Common myeloid progenitor, CD34-positive (primary cell): ENCODE measurements around the gene JAG2.

Experiments used
- CTCF ChIA-PET: fragments of 350-600 bp; sonication (Branson Sonifier 250); formaldehyde crosslinking; loops from one replicate; lab custom pipeline; 2021; ENCODE audit warnings: antibody characterized with exemption; lab: Charles Lee
- POLR2A ChIA-PET: fragments of 350-600 bp; sonication (Branson Sonifier 250); formaldehyde crosslinking; loops from one replicate; lab custom pipeline; 2021; ENCODE audit warnings: antibody characterized with exemption; lab: Charles Lee
- DNase-seq, 3 donors: peaks; one replicate each; pipeline versions ENCODE4 v3.0.0 to v3.0.0-alpha.2; 2013
- H3K27ac ChIP-seq, 2 experiments: 1 replicate in 1 of 2; 2 replicates in 1 of 2; pipeline ENCODE4 v1.7.0; 2013; ENCODE audit warnings: inconsistent platforms in 2 of 2, low read length in 2 of 2, mild to moderate bottlenecking in 2 of 2, low read depth in 1 of 2, moderate library complexity in 1 of 2; ENCODE audit not compliant: severe bottlenecking in 2 of 2, insufficient read depth in 1 of 2, poor library complexity in 1 of 2
- H3K27me3 ChIP-seq, 5 experiments: replicated peaks in 2 of 5; 1 replicate in 3 of 5; 2 replicates in 2 of 5; pipeline versions ENCODE4 v1.6.1 to v1.7.0; 2013; ENCODE audit warnings: low read length in 4 of 5, mild to moderate bottlenecking in 2 of 5, moderate library complexity in 2 of 5, inconsistent platforms in 1 of 5; ENCODE audit not compliant: insufficient read depth in 5 of 5, control insufficient read depth in 4 of 5
- H3K36me3 ChIP-seq, 4 experiments: 1 replicate in 2 of 4; 2 replicates in 2 of 4; pipeline versions ENCODE4 v1.6.1 to v1.7.0; 2013; ENCODE audit warnings: low read length in 3 of 4, control low read depth in 1 of 4, mild to moderate bottlenecking in 1 of 4; ENCODE audit not compliant: control insufficient read depth in 4 of 4, insufficient read depth in 4 of 4
- H3K4me1 ChIP-seq, 4 experiments: 1 replicate in 3 of 4; 2 replicates in 1 of 4; pipeline versions ENCODE4 v1.6.1 to v1.7.1; 2013; ENCODE audit warnings: low read length in 3 of 4, mild to moderate bottlenecking in 3 of 4, control low read depth in 1 of 4, inconsistent platforms in 1 of 4, moderate library complexity in 1 of 4; ENCODE audit not compliant: control insufficient read depth in 4 of 4, insufficient read depth in 4 of 4; ENCODE audit errors: control extremely low read depth in 1 of 4
- H3K4me3 ChIP-seq, 7 experiments: 1 replicate in 4 of 7; 2 replicates in 3 of 7; pipeline versions ENCODE4 v1.5.1 to v1.7.0; 2013; ENCODE audit warnings: mild to moderate bottlenecking in 7 of 7, low read length in 6 of 7, moderate library complexity in 6 of 7, inconsistent platforms in 2 of 7, low read depth in 2 of 7, control low read depth in 1 of 7; ENCODE audit not compliant: insufficient read depth in 4 of 7, control insufficient read depth in 1 of 7; ENCODE audit errors: extremely low read depth in 1 of 7
- H3K9me3 ChIP-seq, 5 experiments: 1 replicate in 4 of 5; 2 replicates in 1 of 5; pipeline versions ENCODE4 v1.6.1 to v1.7.1; 2013; ENCODE audit warnings: low read length in 4 of 5, mild to moderate bottlenecking in 2 of 5, inconsistent platforms in 1 of 5, low read depth in 1 of 5, moderate library complexity in 1 of 5; ENCODE audit not compliant: control insufficient read depth in 4 of 5, insufficient read depth in 2 of 5; ENCODE audit errors: control extremely low read depth in 1 of 5
- WGBS: methylation state at CpG from one replicate; pipeline ENCODE4 v1.1.5; 2013; ENCODE audit not compliant: insufficient coverage; 5-methylcytosine and 5-hydroxymethylcytosine counted together

Gene JAG2

GRCh38 chr14:105151838-105152793 lies 16.5 kb downstream of the JAG2 start:
- ChIA-PET POLR2A (interaction anchor here (0.7 kb wide), 1 partner anchor 71 kb away, joined by 3 read pairs; no protein-coding TSS in a partner anchor), CTCF (interaction anchor here (1.3 kb wide), 1 partner anchor 13 kb away, joined by 3 read pairs; no protein-coding TSS in a partner anchor)
- Histone ChIP-seq H3K27ac (no peak overlapping the region), H3K36me3 (no peaks in the 10 kb centered on the region), H3K27me3 (no peaks in the 10 kb centered on the region), H3K4me1 (peaks cover 0 to 7% (median 4%) of the 10 kb centered on the region in 4 experiments), H3K4me3 (no peak overlapping the region), H3K9me3 (no peaks in the 10 kb centered on the region)
- no peak for DNase-seq
- WGBS: 96% methylated on average over 36 of the region's 44 CpGs

DNA sequence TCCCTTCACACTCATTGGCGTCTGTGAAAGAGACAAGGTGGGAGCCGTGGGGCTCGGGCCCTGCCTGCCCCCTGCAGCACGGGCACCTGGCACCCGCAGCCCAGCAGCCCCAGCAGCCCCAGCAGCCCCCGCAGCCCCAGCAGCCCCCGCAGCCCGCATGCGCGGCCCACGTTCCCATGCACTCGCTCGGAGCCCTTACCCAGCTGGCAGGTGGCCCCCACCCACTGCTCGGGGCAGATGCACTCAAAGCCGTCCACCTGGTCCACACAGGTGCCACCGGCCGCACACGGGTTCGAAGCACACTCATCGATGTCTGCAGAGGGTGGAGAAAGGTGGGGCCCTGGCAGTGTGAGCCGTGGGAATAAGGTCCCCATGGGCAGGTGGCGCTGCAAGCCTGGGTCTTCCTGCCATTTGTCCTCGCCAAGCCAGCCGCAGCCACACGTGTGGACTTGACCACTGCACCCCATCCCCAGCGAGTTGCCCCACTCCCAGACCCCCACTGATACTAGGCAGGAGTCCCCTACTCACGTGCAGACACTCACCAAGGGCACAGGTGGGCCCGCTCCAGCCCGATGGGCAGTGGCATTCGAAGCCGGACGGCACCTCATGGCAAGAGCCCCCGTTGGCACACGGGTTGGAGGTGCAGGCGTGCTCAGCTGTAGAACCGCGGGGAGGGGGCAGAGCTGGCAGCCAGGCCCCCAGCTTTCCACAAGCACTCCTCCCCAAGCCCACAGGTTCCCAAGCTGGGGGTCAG lies 17.3 kb downstream of the JAG2 start:
- Histone ChIP-seq H3K36me3 (no peaks in the 10 kb centered on the region), H3K4me1 (peaks cover 0 to 7% (median 4%) of the 10 kb centered on the region in 4 experiments), H3K9me3 (no peaks in the 10 kb centered on the region), H3K4me3 (no peak overlapping the region), H3K27me3 (no peaks in the 10 kb centered on the region), H3K27ac (no peak overlapping the region)
- DNase-seq: no peak
- POLR2A ChIA-PET: interaction anchor here (0.7 kb wide), 1 partner anchor 70 kb away, joined by 3 read pairs; no protein-coding TSS in a partner anchor
- 91% methylated on average over 28 of the region's 37 CpGs for WGBS
- CTCF ChIA-PET: no interaction called here

DNA sequence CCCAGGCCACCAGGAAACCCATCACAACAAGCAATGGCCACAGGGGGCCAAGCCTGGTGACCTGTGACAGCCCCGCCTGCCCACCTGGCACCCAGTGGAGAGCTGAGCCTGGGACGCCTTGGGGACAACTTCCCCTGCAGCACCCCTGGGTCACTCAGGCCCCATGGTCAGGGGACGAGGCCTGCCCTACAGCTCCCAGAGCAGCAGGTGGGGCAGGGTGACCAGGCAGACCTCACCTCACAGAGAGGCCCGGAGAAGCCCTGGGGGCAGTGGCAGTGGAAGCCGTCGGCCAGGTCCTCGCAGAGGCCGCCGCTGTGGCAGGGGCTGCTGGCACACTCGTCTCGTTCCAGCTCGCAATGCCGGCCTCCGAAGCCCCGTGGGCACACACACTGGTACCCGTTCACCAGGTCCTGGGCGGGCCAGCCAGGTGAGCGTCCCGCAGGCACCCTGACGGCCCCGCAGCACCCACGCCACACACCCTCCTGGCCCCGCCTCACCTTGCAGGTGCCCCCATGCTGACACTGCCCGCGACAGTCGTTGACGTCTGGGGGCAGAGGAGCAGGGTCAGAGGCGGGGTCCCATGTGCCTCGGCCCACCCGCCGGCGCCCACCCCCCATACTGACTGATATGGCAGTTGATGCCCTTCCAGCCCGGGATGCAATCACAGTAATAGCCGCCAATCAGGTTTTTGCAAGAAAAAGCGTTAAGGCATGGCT lies 18.1 kb downstream of the JAG2 start:
- Histone ChIP-seq H3K4me3 (no peak overlapping the region), H3K36me3 (no peaks in the 10 kb centered on the region), H3K27ac (no peak overlapping the region), H3K4me1 (peaks cover 0 to 7% (median 4%) of the 10 kb centered on the region in 4 experiments), H3K9me3 (no peaks in the 10 kb centered on the region), H3K27me3 (no peaks in the 10 kb centered on the region)
- ChIA-PET CTCF (no interaction called here), POLR2A (no interaction called here)
- 93% methylated on average over 35 of the region's 35 CpGs for WGBS
- DNase-seq: no peak

DNA sequence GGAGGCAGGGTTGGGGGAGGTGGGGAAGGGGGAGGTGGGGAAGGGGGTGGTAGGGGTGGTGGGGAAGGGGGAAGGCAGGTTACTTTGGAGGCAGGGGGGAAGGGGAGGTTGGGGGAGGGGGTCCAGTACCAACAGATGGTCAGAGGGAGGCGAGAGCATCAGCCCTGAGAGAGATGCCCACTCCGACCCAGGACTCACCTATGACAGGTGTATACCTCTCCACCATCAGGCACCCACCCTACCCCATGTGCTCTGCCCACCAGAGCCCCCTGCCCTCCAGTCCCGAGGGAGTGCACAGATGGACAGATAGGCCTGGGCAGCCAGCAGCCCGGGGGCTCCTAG lies 18.6 kb downstream of the JAG2 start:
- Histone ChIP-seq H3K27me3 (no peaks in the 10 kb centered on the region), H3K4me1 (peaks cover 0 to 7% (median 4%) of the 10 kb centered on the region in 4 experiments), H3K36me3 (no peaks in the 10 kb centered on the region), H3K4me3 (no peak overlapping the region), H3K9me3 (no peaks in the 10 kb centered on the region), H3K27ac (no peak overlapping the region)
- CTCF ChIA-PET: no interaction called here
- no CpG with 5 or more reads among the region's 4 CpGs for WGBS
- no peak for DNase-seq
- POLR2A ChIA-PET: no interaction called here

GRCh38 chr14:105149146-105149781 lies 19.3 kb downstream of the JAG2 start:
- 94% methylated on average over 14 of the region's 18 CpGs for WGBS
- peaks cover 0 to 7% (median 4%) of the 10 kb centered on the region in 4 experiments for H3K4me1 ChIP-seq
- H3K27me3 ChIP-seq: no peaks in the 10 kb centered on the region
- H3K9me3 ChIP-seq: no peaks in the 10 kb centered on the region
- POLR2A ChIA-PET: no interaction called here
- no peaks in the 10 kb centered on the region for H3K36me3 ChIP-seq
- CTCF ChIA-PET: no interaction called here
- no peak overlapping the region for H3K4me3 ChIP-seq
- no peak for DNase-seq
- H3K27ac ChIP-seq: no peak overlapping the region

DNA sequence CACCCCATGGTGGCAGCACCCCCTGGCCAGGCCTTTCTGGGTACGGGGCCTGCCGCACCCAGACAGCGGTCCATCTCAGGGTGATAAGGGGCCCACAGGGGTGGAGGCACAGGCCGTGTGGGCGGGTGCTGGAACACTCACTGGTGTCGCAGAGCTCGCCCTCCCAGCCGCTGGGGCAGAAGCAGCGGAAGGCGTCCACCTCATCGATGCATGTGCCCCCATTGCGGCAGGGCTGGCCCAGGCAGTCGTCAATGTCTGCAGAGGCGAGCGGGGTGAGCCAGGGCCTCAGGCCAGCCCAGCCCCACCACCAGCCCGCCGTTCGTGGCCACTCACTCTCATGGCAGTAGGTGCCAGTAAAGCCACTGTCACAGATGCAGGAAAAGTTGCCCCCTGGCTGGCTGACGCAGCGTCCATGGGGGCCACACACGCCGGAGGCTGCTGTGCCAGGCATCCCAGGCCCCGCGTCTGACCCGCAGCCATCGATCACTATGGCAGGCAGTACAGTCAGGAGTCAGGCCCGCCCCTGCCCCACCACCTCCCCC lies 19.9 kb downstream of the JAG2 start:
- H3K27ac ChIP-seq: no peak overlapping the region

More for the DNA sequence above, 19.9 kb downstream of the JAG2 start:
- no peak for DNase-seq
- Histone ChIP-seq H3K27me3 (no peaks in the 10 kb centered on the region), H3K36me3 (no peaks in the 10 kb centered on the region), H3K4me1 (peaks cover 0 to 7% (median 4%) of the 10 kb centered on the region in 4 experiments), H3K4me3 (no peak overlapping the region), H3K9me3 (no peaks in the 10 kb centered on the region)
- ChIA-PET CTCF (no interaction called here), POLR2A (no interaction called here)
- WGBS: 98% methylated on average over 16 of the region's 27 CpGs
